Fibroblast of the aortic adventitia (primary cell): Measurements from ENCODE around the gene TBCC. TPM values are rescaled to one million over a fixed set of nuclear protein-coding genes. Genes with fewer than 3 reads are reported as not detected.

ENCODE experiments used
- DNase-seq: peaks from one replicate; pipeline ENCODE4 v3.0.0-alpha.2; 2010; ENCODE audit warnings: low read depth
- H3K4me3 ChIP-seq: 2 replicates; pipeline ENCODE4 v1.5.1; 2011; ENCODE audit warnings: low read depth, mild to moderate bottlenecking, control low read depth, low read length, moderate library complexity
- CTCF ChIP-seq: IDR thresholded peaks from 2 replicates; pipeline ENCODE4 v1.5.1; 2011; ENCODE audit warnings: mild to moderate bottlenecking, low read length, control low read depth, inconsistent platforms; ENCODE audit not compliant: insufficient read depth
- total RNA-seq: library from RNA; depleted of rRNA; stranded (reverse); fragments of >200 nt; gene quantifications from 2 replicates; pipeline ENCODE4 v1.2.3, GENCODE V29; 2012; ENCODE audit warnings: low replicate concordance

TBCC gene
- total RNA-seq, 1 donor = 31.1 TPM

DNA sequence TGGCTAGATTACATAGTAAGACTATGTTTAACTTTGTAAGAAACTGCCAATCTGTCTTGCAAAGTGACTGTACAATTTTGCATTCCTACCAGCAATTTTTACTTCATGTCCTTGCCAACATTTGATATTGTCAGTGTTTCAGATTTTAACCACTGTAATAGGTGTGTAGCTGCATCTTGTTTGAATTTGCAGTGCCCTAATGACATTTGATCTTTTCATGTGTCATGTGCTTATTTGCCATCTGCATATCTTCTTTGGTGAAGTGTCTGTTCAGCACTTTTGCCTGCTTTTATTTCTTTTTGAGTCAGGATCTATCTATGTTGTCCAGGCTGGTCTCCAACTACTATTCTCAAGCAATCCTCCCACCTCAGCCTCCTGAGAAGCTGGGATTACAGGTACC, 21.1 kb downstream of the TBCC start:
- H3K4me3 ChIP-seq = no peak overlapping the region
- TF ChIP-seq CTCF = no peak
- DNase-seq = no peak

GRCh38 chr6:42722497-42722896, 23.4 kb downstream of the TBCC start, which contains the start of gene PRPH2:
PRPH2 (minus strand) TSS chr6:42722597; CDS start chr6:42722334, 263 bp downstream.
- TF ChIP-seq CTCF = no peak
- H3K4me3 ChIP-seq = no peak within 1 kb of the TSS
- DNase-seq = no peak

DNA sequence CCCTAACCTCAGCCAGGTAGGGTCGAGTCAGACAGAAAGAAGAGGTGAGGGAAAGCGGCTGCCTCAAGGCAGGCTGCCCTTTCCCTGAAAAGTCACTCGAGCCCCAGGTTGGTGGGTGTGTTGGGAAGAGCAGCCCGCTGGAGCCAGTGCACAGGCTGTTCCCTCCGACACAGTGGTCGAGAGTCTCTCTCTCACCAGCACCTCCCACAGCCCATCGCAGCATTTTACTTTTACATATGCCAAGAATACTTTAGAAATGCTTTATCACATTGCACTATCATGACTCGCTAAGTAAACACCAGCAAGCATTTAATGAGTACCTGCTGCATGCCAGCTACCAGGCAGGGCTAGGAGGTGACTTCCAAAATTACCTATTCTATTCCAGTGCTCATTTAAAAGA, 25.2 kb downstream of the TBCC start:
- DNase-seq = peak; percentile 54
- no peak overlapping the region for H3K4me3 ChIP-seq
- no peak for TF ChIP-seq CTCF

- DNase-seq = no peak
- no peak overlapping the region for H3K4me3 ChIP-seq
- TF ChIP-seq CTCF = no peak
These were observed 30.0 kb downstream of the TBCC start for GRCh38 chr6:42715871-42716270.

DNA sequence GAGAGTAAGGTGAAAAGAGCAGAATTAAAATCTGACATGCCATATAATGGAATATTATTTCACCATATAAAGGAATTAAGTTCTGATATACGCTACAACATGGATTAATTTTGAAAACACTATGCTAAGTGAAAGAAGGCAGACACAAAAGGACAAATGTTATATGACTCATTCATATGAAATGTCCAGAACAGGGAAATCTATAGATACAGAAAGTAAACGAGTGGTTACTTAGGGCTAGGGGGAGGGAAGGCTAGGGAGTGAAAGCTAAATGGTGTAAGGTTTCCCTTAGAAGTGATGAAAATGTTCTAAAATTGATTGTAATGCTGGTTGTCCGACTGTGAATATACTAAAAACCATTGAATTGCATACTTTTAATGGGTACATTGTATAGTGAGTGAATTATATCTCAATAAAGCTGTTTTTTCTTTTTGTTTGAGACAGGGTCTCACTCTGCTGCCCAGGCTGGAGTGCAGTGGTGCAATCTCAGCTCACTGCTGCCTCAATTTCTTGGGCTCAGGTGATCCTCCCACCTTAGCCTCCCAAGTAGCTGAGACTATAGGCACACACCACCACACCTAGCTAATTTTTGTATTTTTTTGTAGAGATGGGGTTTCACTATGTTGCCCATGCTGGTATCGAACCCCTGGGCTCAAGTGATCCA, 31.7 kb downstream of the TBCC start:
- DNase-seq = peak; percentile 42
- no peak overlapping the region for H3K4me3 ChIP-seq
- no peak for TF ChIP-seq CTCF

GRCh38 chr6:42711930-42712329, 34.0 kb downstream of the TBCC start:
- no peak for TF ChIP-seq CTCF
- no peak overlapping the region for H3K4me3 ChIP-seq
- no peak for DNase-seq

GRCh38 chr6:42710316-42710715, 35.6 kb downstream of the TBCC start:
- no peak overlapping the region for H3K4me3 ChIP-seq
- TF ChIP-seq CTCF = no peak
- no peak for DNase-seq
